H9 (cell line): Measurements from ENCODE around the gene TSPAN33. TPM values are rescaled to one million over a fixed set of nuclear protein-coding genes. Genes with fewer than 3 reads are reported as not detected.

ENCODE experiments used
- DNase-seq: peaks from one replicate; pipeline ENCODE4 v3.0.0-alpha.2; 2017
- H2AFZ ChIP-seq: one replicate; pipeline ENCODE4 v1.6.1; 2013; ENCODE audit warnings: mild to moderate bottlenecking, low read length, control low read depth, moderate library complexity
- H2AK5ac ChIP-seq: 2 replicates; pipeline ENCODE4 v1.6.1; 2013; ENCODE audit warnings: low read length, control low read depth, mixed read lengths; ENCODE audit not compliant: insufficient read length
- H2BK120ac ChIP-seq: one replicate; pipeline ENCODE4 v1.6.1; 2013; ENCODE audit warnings: low read depth, mild to moderate bottlenecking, low read length, control low read depth, inconsistent platforms; ENCODE audit not compliant: poor library complexity, severe bottlenecking
- H2BK12ac ChIP-seq: 2 replicates; pipeline ENCODE4 v1.6.1; 2013; ENCODE audit warnings: low read length, control low read depth, mixed read lengths, low read depth; ENCODE audit not compliant: insufficient read length
- H2BK15ac ChIP-seq: 2 replicates; pipeline ENCODE4 v1.6.1; 2013; ENCODE audit warnings: low read depth, low read length, control low read depth
- H2BK20ac ChIP-seq: one replicate; pipeline ENCODE4 v1.6.1; 2013; ENCODE audit warnings: low read depth, mild to moderate bottlenecking, low read length, control low read depth, inconsistent platforms; ENCODE audit not compliant: poor library complexity, severe bottlenecking
- H2BK5ac ChIP-seq: 2 replicates; pipeline ENCODE4 v1.6.1; 2013; ENCODE audit warnings: low read length, control low read depth, mixed read lengths; ENCODE audit not compliant: insufficient read length
- H3K14ac ChIP-seq: 2 replicates; pipeline ENCODE4 v1.6.1; 2013; ENCODE audit warnings: low read length, control low read depth; ENCODE audit not compliant: insufficient read depth
- H3K18ac ChIP-seq: 2 replicates; pipeline ENCODE4 v1.6.1; 2013; ENCODE audit warnings: low read depth, mild to moderate bottlenecking, mixed read lengths, low read length, control low read depth; ENCODE audit not compliant: insufficient read length
- H3K23ac ChIP-seq: 2 replicates; pipeline ENCODE4 v1.6.1; 2013; ENCODE audit warnings: low read length, control low read depth, mixed read lengths, low read depth; ENCODE audit not compliant: insufficient read length
- H3K23me2 ChIP-seq: 2 replicates; pipeline ENCODE4 v1.6.1; 2013; ENCODE audit warnings: low read depth, mild to moderate bottlenecking, mixed read lengths, low read length, control low read depth; ENCODE audit not compliant: insufficient read length, poor library complexity, severe bottlenecking
- H3K27ac ChIP-seq: 2 replicates; pipeline ENCODE4 v1.5.1; 2013; ENCODE audit warnings: low read length, control low read depth, mixed read lengths, low read depth; ENCODE audit not compliant: insufficient read length
- H3K27me3 ChIP-seq: 2 replicates; pipeline ENCODE4 v1.6.1; 2013; ENCODE audit warnings: low read length, control low read depth, inconsistent platforms; ENCODE audit not compliant: insufficient read depth
- H3K4ac ChIP-seq: 2 replicates; pipeline ENCODE4 v1.6.1; 2013; ENCODE audit warnings: low read depth, mild to moderate bottlenecking, control low read depth, inconsistent platforms, low read length, moderate library complexity
- H3K4me1 ChIP-seq: 2 replicates; pipeline ENCODE4 v1.6.1; 2013; ENCODE audit warnings: low read length, control low read depth, inconsistent platforms; ENCODE audit not compliant: insufficient read depth
- H3K4me2 ChIP-seq: 2 replicates; pipeline ENCODE4 v1.6.1; 2013; ENCODE audit warnings: low read length, control low read depth, mixed read lengths; ENCODE audit not compliant: insufficient read length, insufficient read depth
- H3K56ac ChIP-seq: 2 replicates; pipeline ENCODE4 v1.6.1; 2013; ENCODE audit warnings: low read depth, mild to moderate bottlenecking, mixed read lengths, low read length, control low read depth; ENCODE audit not compliant: insufficient read length
- H3K79me1 ChIP-seq: 2 replicates; pipeline ENCODE4 v1.6.1; 2013; ENCODE audit warnings: low read depth, mild to moderate bottlenecking, moderate library complexity, low read length, control low read depth, inconsistent platforms; ENCODE audit not compliant: insufficient read depth, poor library complexity, severe bottlenecking
- H3K79me2 ChIP-seq: 2 replicates; pipeline ENCODE4 v1.6.1; 2013; ENCODE audit warnings: low read length, control low read depth, inconsistent platforms; ENCODE audit not compliant: insufficient read depth
- H3K9ac ChIP-seq: 2 replicates; pipeline ENCODE4 v1.6.1; 2013; ENCODE audit warnings: low read length, control low read depth, mixed read lengths; ENCODE audit not compliant: insufficient read length; ENCODE audit errors: extremely low read depth
- H3K9me3 ChIP-seq: one replicate; pipeline ENCODE4 v1.6.1; 2013; ENCODE audit warnings: low read depth, low read length, inconsistent platforms; ENCODE audit not compliant: control insufficient read depth
- H3T11ph ChIP-seq: one replicate; pipeline ENCODE4 v1.6.1; 2013; ENCODE audit warnings: mild to moderate bottlenecking, low read length, control low read depth, inconsistent platforms
- H4K20me1 ChIP-seq: one replicate; pipeline ENCODE4 v1.6.1; 2013; ENCODE audit not compliant: control insufficient read depth, insufficient read length, insufficient read depth
- H4K5ac ChIP-seq: 2 replicates; pipeline ENCODE4 v1.6.1; 2013; ENCODE audit warnings: low read depth, mild to moderate bottlenecking, mixed read lengths, low read length, control low read depth; ENCODE audit not compliant: insufficient read length
- H4K8ac ChIP-seq: replicated peaks from 2 replicates; pipeline ENCODE4 v1.6.1; 2013; ENCODE audit warnings: low read length, control low read depth, mixed read lengths, low read depth; ENCODE audit not compliant: insufficient read length
- H4K91ac ChIP-seq: 2 replicates; pipeline ENCODE4 v1.6.1; 2013; ENCODE audit warnings: low read depth, mild to moderate bottlenecking, moderate library complexity, mixed read lengths, low read length, control low read depth; ENCODE audit not compliant: insufficient read length
- H3K27ac Mint-ChIP-seq, 3 experiments: 2 replicates in 2 of 3; 3 replicates in 1 of 3; pipeline ENCODE4 v1.8.0; 2020 to 2021; ENCODE audit warnings: mixed read lengths in 3 of 3, mild to moderate bottlenecking in 1 of 3, moderate library complexity in 1 of 3
- H3K27me3 Mint-ChIP-seq: 2 replicates; pipeline ENCODE4 v1.8.0; 2021; ENCODE audit warnings: low read depth, mild to moderate bottlenecking, moderate library complexity, mixed read lengths
- H3K36me3 Mint-ChIP-seq, 3 experiments: 2 replicates in 2 of 3; 3 replicates in 1 of 3; pipeline ENCODE4 v1.8.0; 2020 to 2021; ENCODE audit warnings: low read depth in 3 of 3, mixed read lengths in 3 of 3; ENCODE audit not compliant: insufficient read depth in 1 of 3
- H3K4me1 Mint-ChIP-seq, 2 experiments: 2 replicates each; pipeline ENCODE4 v1.8.0; 2020; ENCODE audit warnings: mixed read lengths in 2 of 2
- H3K4me3 Mint-ChIP-seq, 2 experiments: 2 replicates in 1 of 2; 3 replicates in 1 of 2; pipeline ENCODE4 v1.8.0; 2020 to 2021; ENCODE audit warnings: mild to moderate bottlenecking in 2 of 2, mixed read lengths in 2 of 2, moderate library complexity in 1 of 2
- H3K9me3 Mint-ChIP-seq, 2 experiments: 2 replicates in 1 of 2; 3 replicates in 1 of 2; pipeline ENCODE4 v1.8.0; 2020; ENCODE audit warnings: mild to moderate bottlenecking in 2 of 2, mixed read lengths in 2 of 2, moderate library complexity in 1 of 2
- WGBS: extraction: QIAGEN DNeasy Blood & Tissue Kit; methylation state at CpG from one replicate; pipeline ENCODE4 v1.1.7; 2013; ENCODE audit warnings: missing lambda C conversion rate, low lambda C conversion rate, mixed read lengths; ENCODE audit not compliant: insufficient read length; ENCODE audit errors: extremely low coverage; 5-methylcytosine and 5-hydroxymethylcytosine counted together
- total RNA-seq: library from RNA; stranded (reverse); gene quantifications from 2 replicates; pipeline ENCODE4 v1.2.1, GENCODE V29; 2021
- TF ChIP-seq, protein P1 (sequence below): fragments of 200-600 bp; sonication (generic); conservative IDR thresholded peaks from 3 replicates; pipeline ENCODE4 v1.8.0; 2021; ENCODE audit warnings: antibody characterized with exemption, mild to moderate bottlenecking

Gene TSPAN33
- total RNA-seq, 1 experiment from 2014 or later: 34.7 TPM

DNA sequence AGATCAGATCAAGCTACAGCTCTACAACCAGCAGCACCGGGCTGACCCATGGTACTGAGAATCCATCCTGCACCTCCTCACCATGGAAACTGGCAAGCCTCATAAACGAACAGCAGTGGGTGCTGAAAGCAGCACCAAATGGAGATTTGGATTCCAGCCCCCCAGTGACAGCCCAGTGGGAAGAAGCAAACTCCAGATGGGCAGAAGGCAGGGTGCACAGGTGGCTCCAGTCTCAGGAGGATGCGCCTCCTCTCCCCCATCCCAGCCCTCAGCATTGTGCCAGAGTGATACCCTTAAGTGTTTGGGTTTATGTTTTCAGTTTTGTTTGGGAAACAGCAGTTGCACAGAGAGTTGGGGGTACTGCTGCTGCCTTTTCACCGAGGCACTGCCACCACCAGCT lies 23.3 kb downstream of the TSPAN33 start:
- no peak overlapping the region for H2BK12ac ChIP-seq
- H3K27ac ChIP-seq: no peak overlapping the region
- H4K8ac ChIP-seq: no peak overlapping the region
- no peak overlapping the region for H2AK5ac ChIP-seq
- no peaks in the 10 kb centered on the region for H3K27me3 ChIP-seq
- H2BK5ac ChIP-seq: no peak overlapping the region
- Mint-ChIP-seq H3K27me3 (no peaks in the 10 kb centered on the region; the same call in 1 of the 2 replicates), H3K4me1 (peaks cover 36 to 38% of the 10 kb centered on the region in 2 experiments), H3K27ac (peak overlapping the region in 2 of 3 experiments; percentile 62 to 94; a peak in 3 of 7 replicates), H3K9me3 (no peaks in the 10 kb centered on the region), H3K36me3 (peaks cover 7 to 21% (median 21%) of the 10 kb centered on the region in 3 experiments; a peak in 6 of 7 replicates), H3K4me3 (peak overlapping the region; percentile 57 to 75; a peak in 2 of 5 replicates)
- H2BK15ac ChIP-seq: no peak overlapping the region
- no peak for DNase-seq
- H3K9ac ChIP-seq: no peak overlapping the region
- peaks cover 16% of the 10 kb centered on the region for H3K23me2 ChIP-seq
- no peak overlapping the region for H3K23ac ChIP-seq
- no peak overlapping the region for H3K4me2 ChIP-seq
- H2BK120ac ChIP-seq: no peak overlapping the region
- H3K18ac ChIP-seq: no peak overlapping the region
- H3K4ac ChIP-seq: no peak overlapping the region
- TF ChIP-seq, protein P1, sequence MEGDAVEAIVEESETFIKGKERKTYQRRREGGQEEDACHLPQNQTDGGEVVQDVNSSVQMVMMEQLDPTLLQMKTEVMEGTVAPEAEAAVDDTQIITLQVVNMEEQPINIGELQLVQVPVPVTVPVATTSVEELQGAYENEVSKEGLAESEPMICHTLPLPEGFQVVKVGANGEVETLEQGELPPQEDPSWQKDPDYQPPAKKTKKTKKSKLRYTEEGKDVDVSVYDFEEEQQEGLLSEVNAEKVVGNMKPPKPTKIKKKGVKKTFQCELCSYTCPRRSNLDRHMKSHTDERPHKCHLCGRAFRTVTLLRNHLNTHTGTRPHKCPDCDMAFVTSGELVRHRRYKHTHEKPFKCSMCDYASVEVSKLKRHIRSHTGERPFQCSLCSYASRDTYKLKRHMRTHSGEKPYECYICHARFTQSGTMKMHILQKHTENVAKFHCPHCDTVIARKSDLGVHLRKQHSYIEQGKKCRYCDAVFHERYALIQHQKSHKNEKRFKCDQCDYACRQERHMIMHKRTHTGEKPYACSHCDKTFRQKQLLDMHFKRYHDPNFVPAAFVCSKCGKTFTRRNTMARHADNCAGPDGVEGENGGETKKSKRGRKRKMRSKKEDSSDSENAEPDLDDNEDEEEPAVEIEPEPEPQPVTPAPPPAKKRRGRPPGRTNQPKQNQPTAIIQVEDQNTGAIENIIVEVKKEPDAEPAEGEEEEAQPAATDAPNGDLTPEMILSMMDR: no peak
- no peak overlapping the region for H3T11ph ChIP-seq
- H4K5ac ChIP-seq: no peak overlapping the region
- H3K9me3 ChIP-seq: no peaks in the 10 kb centered on the region
- no peak overlapping the region for H2BK20ac ChIP-seq
- H4K91ac ChIP-seq: no peak overlapping the region
- H2AFZ ChIP-seq: no peak overlapping the region
- H3K14ac ChIP-seq: no peak overlapping the region
- H3K56ac ChIP-seq: no peak overlapping the region
- H4K20me1 ChIP-seq: no peaks in the 10 kb centered on the region
- no peaks in the 10 kb centered on the region for H3K79me2 ChIP-seq
- peaks cover 5% of the 10 kb centered on the region; the same call in 1 of the 2 replicates for H3K4me1 ChIP-seq
- no CpG with 5 or more reads among the region's 4 CpGs for WGBS
- H3K79me1 ChIP-seq: no peaks in the 10 kb centered on the region
